ENCODE data around the gene COASY.

Gene COASY

GRCh38 chr17:42554250-42555121, 7.5 kb upstream of the COASY start:
- DNase-seq = peak; percentile 93

GRCh38 chr17:42555122-42555622, 6.8 kb upstream of the COASY start:
- DNase-seq = peak; percentile 45

DNA sequence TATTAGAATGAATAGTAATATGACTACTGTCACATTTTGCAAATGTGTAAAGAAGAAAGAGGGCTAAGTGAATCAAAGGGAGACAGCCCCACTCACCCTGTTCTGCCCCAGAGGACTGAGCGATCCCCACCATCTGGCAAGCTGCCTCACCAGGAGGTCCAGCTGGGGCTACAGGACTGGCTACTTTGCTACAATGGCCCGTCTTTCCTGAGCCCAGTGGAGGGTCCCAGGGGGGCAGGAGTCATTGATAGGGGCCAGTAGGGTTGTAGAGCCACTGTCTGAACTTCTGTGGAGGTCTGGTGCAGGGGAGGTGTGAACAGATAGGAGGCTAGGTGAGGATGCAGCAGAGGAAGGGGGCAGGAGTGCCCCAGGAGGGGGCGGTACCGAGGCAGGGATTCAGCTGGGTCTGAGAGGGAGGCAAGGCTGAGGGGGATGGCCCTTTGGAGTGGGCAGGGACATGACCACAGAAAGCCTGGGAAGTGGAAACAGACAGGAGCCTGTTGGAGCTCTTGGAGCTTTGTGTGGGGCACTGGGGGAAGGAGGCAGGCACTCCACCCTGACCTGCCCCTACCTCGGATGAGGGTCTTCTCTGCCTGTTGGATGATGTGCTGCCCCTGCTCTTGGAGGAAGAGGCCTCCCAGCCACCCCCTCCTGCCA, 5.9 kb upstream of the COASY start:
- peak; percentile 37 for DNase-seq

DNA sequence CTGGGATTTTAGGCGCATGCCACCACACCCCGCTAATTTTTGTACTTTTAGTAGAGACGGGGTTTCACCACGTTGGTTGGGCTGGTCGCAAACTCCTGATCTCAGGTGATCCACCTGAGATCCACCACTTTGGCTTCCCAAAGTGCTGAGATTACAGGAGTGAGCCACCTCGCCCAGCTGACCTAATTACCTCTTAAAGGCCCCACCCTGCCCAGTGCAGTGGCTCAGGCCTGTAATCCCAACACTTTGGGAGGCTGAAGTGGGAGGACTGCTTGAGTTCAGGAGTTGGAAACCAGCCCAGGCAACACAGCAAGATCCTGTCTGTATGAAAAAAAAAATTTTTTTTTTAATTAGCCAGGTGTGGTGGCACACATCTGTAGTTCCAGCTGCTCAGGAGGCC, 2.9 kb upstream of the COASY start:
- DNase-seq = peak; percentile 47

- peak; percentile 59 for DNase-seq
Observed at GRCh38 chr17:42560246-42560645, 1.7 kb upstream of the COASY start.

GRCh38 chr17:42562388-42563142, 617 bp downstream of the COASY start:
- DNase-seq = peak; percentile 47

DNA sequence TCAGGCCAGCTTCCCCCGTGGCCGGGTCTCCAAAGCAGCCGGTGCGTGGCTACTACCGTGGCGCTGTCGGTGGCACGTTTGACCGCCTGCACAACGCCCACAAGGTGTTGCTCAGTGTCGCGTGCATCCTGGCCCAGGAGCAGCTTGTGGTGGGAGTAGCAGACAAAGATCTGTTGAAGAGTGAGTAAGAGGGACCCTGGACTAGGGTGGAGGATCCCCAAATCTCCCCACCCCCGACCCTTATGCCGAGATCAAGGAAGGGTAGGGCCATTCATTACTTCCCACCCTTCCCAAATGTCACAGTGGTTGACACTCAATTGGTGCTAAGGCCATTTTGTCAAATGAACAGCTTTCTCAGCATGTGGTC, 1.2 kb downstream of the COASY start:
- no peak for DNase-seq

DNA sequence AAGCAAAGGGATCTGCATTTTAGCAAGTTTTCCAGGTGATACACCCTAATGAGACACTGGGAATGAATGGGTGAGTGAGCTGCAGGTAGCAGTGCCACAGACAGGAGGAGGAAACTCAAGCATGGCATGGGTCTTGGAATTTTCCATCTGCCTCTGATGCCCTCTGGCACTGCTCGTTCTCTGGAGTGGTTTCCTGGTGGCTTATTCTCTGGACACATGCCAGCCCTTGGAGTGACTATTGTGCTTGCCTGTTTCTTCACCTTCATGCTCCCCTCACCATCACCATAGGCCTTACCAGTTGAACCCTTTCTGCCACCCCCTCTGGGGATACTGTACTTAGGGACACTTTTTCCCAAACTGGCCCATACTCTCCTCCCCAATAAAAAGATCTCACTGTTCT, 1.6 kb downstream of the COASY start:
- peak; percentile 63 for DNase-seq

- DNase-seq = no peak
Observed at GRCh38 chr17:42563950-42564349, 2.0 kb downstream of the COASY start.

DNA sequence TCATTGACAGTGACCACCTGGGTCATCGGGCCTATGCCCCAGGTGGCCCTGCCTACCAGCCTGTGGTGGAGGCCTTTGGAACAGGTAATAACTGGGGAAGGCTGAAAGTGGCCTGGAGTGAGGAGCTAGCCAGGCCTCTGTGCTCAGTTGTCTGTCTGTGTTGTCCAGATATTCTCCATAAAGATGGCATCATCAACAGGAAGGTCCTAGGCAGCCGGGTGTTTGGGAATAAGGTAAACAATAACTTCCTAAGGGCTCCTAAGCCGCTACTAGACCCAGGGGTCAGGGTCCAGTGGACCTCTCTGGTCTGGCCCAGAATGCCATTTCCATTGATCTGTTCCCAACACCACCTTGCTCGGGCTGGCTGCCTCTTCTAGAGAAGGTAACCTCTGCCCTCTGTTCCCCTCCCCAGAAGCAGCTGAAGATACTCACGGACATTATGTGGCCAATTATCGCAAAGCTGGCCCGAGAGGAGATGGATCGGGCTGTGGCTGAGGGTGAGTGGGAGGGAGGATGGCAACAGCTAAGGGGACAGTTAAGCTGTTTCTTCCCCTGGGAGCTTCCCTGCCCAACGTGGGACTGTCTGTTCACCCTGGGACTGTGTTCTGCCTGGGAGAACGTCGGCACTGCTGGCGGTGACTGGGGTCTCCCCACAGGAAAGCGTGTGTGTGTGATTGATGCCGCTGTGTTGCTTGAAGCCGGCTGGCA, 3.0 kb downstream of the COASY start:
- no peak for DNase-seq

DNA sequence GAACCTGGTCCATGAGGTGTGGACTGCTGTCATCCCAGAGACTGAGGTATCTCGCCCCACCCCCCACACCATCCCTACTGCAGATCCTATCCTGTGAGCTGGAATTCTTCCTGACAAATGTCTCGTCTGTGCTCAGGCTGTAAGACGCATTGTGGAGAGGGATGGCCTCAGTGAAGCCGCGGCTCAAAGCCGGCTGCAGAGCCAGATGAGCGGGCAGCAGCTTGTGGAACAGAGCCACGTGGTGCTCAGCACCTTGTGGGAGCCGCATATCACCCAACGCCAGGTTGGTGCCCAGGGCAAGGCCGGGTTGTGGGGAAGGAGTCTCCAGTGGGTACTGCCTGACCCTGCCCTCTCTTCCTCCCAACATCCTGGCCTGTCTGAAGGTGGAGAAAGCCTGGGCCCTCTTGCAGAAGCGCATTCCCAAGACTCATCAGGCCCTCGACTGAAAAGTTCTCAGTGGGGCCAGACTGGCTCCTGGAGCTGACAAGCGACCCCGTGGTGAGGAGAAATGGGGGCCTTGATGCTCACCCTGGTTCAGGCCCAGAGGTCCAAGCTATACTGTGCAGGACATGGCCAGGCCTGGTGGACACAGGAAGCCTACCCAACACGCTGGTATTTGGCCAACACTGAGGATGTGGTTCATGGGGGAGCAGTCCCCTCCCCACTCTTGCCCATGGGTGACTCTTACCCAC, 3.7 kb downstream of the COASY start:
- no peak for DNase-seq

GRCh38 chr17:42566215-42566882, 4.4 kb downstream of the COASY start:
- no peak for DNase-seq

DNA sequence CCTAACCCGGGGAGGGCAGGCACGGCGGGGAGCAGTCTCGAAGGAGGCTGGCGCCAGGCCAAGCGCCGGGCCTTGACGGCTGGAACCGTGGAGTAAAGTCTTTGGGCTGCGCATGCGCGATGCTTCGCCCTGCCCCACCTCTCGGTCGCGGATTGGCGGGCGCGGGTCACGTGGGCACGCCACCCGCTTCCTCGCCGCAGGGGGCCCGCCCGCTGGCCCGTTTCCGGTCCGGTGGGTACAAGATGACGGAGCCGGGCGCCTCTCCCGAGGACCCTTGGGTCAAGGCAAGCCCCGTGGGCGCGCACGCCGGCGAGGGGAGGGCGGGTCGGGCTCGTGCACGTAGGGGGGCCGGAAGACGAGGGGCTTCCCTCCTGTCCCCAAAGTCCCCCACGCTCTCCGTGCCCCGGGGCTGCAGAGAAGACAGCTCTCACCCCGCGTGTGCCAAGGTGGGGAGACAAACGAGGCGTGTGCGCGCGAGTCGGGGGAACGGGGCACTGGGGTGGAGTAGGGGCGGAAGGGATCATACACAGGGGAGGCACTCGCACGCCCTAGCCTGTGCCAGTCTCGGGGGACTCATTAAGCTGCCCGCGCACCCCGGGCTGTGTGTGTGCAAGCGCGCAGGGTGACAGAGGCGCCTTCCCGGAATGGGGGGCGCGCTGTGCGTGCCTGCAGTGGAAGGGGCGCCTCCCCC, 5.1 kb downstream of the COASY start, which contains the start of gene MLX:
MLX (plus strand) TSS at position 218 of the 691 bp plus-strand sequence; CDS start at position 243, 25 bp downstream.
- DNase-seq = peak; percentile 98

GRCh38 chr17:42568341-42569111, 6.6 kb downstream of the COASY start:
- no peak for DNase-seq

GRCh38 chr17:42571435-42572225, 9.7 kb downstream of the COASY start:
- DNase-seq = no peak

- DNase-seq = no peak
Observed at GRCh38 chr17:42573095-42573494, 11.1 kb downstream of the COASY start.

DNA sequence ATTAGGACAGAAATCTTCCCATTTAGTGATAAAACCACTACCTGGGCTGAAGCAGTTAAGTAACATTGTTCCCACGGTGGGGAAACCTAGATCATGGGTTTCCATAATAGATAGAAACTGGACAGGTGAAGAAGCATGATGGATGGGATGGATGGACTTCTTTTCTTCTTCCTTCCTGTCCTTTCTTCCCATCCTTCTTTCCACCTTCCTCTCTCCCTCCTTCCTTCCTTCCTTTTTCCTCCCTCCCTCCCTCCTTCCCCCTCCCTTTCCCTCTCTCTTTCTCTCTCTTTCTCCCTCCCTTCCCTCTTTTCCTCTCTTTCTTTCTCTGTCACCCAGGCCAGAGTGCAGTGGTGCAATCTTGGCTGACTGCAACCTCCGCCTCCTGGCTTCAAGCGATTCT, 12.5 kb downstream of the COASY start:
- DNase-seq = no peak

DNA sequence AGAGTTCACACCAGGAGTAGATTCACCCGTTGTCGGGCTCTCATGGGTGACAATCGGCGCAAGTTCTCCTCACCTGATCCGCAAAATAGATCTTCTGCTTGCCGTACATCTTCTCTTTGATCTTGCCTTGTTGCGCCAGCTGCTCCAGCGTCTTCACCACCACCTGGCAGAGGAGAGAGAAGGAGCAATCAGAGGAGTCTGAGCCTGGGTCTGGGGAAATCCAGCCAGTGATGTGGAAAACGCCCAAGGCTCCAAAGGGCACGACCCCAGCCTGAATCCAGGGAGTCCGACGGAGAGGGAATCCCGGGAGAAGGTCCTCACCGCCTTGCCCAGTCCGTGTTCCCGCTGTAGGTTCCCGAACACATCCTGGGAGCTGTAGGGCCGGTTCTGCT, 15.2 kb downstream of the COASY start:
- peak; percentile 67 for DNase-seq

All from NCI-H69 (cell line).